Measurements from ENCODE around the gene PDZD8.

- no peak for TF ChIP-seq EZH2 (IDR thresholded peaks at IDR 0.05; ENCODE audit: low read depth)
- TF ChIP-seq, protein P1, sequence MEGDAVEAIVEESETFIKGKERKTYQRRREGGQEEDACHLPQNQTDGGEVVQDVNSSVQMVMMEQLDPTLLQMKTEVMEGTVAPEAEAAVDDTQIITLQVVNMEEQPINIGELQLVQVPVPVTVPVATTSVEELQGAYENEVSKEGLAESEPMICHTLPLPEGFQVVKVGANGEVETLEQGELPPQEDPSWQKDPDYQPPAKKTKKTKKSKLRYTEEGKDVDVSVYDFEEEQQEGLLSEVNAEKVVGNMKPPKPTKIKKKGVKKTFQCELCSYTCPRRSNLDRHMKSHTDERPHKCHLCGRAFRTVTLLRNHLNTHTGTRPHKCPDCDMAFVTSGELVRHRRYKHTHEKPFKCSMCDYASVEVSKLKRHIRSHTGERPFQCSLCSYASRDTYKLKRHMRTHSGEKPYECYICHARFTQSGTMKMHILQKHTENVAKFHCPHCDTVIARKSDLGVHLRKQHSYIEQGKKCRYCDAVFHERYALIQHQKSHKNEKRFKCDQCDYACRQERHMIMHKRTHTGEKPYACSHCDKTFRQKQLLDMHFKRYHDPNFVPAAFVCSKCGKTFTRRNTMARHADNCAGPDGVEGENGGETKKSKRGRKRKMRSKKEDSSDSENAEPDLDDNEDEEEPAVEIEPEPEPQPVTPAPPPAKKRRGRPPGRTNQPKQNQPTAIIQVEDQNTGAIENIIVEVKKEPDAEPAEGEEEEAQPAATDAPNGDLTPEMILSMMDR (conservative IDR thresholded peaks at IDR 0.05) = no peak
Measured at GRCh38 chr10:117412469-117413010, 37.3 kb upstream of the PDZD8 start.
